MM.1S (cell line): ENCODE data around the gene HGS.

Experiments used
- DNase-seq: peaks from one replicate; pipeline ENCODE4 v3.0.0-alpha.2; 2015
- H2AFZ ChIP-seq: fragments of 300-600 bp; sonication (generic); 2 replicates; pipeline ENCODE4 v1.6.0; 2016; ENCODE audit warnings: antibody characterized with exemption, low read length
- H3F3A ChIP-seq: fragments of 300-600 bp; sonication (generic); 2 replicates; pipeline ENCODE4 v1.6.1; 2016; ENCODE audit warnings: mild to moderate bottlenecking, antibody characterized with exemption, low read length, moderate library complexity, mixed read lengths; ENCODE audit not compliant: insufficient read depth
- H3K27ac ChIP-seq: fragments of 300-600 bp; sonication (generic); 2 replicates; pipeline ENCODE4 v1.5.1; 2016; ENCODE audit warnings: mild to moderate bottlenecking, low read length
- H3K27me3 ChIP-seq: fragments of 300-600 bp; sonication (generic); replicated peaks from 2 replicates; pipeline ENCODE4 v1.6.0; 2016; ENCODE audit warnings: low read length; ENCODE audit not compliant: insufficient read depth
- H3K36me3 ChIP-seq: fragments of 300-600 bp; sonication (generic); replicated peaks from 2 replicates; pipeline ENCODE4 v1.6.1; 2016; ENCODE audit warnings: mild to moderate bottlenecking, low read length, mixed read lengths; ENCODE audit not compliant: insufficient read depth
- H3K4me1 ChIP-seq: fragments of 300-600 bp; sonication (generic); 2 replicates; pipeline ENCODE4 v1.6.1; 2016; ENCODE audit warnings: low read length, mixed read lengths
- H3K4me2 ChIP-seq: fragments of 300-600 bp; sonication (generic); 2 replicates; pipeline ENCODE4 v1.6.0; 2016; ENCODE audit warnings: low read depth, low read length
- H3K4me3 ChIP-seq: fragments of 300-600 bp; sonication (generic); 2 replicates; pipeline ENCODE4 v1.5.1; 2016; ENCODE audit warnings: low read length, mixed read lengths
- H3K79me2 ChIP-seq: fragments of 300-600 bp; sonication (generic); 2 replicates; pipeline ENCODE4 v1.6.1; 2016; ENCODE audit warnings: mixed run types, low read length, mixed read lengths
- H3K9ac ChIP-seq: fragments of 300-600 bp; sonication (generic); 2 replicates; pipeline ENCODE4 v1.6.1; 2016; ENCODE audit warnings: low read length, mixed read lengths
- H3K9me2 ChIP-seq: fragments of 300-600 bp; sonication (generic); replicated peaks from 2 replicates; pipeline ENCODE4 v1.6.1; 2016; ENCODE audit warnings: mild to moderate bottlenecking, low read length, mixed read lengths; ENCODE audit not compliant: insufficient read depth
- H3K9me3 ChIP-seq: fragments of 300-600 bp; sonication (generic); replicated peaks from 2 replicates; pipeline ENCODE4 v1.6.1; 2016; ENCODE audit warnings: mild to moderate bottlenecking, low read length, mixed read lengths; ENCODE audit not compliant: insufficient read depth
- H4K20me1 ChIP-seq: fragments of 300-600 bp; sonication (generic); 2 replicates; pipeline ENCODE4 v1.6.1; 2016; ENCODE audit warnings: mild to moderate bottlenecking, low read length, moderate library complexity, mixed read lengths; ENCODE audit not compliant: insufficient read depth
- EZH2 ChIP-seq: fragments of 300-600 bp; sonication (generic); optimal IDR thresholded peaks from 2 replicates; pipeline ENCODE3; 2017; ENCODE audit warnings: low read depth, mild to moderate bottlenecking, antibody characterized with exemption, low read length, mixed read lengths
- EZH2phosphoT487 ChIP-seq: fragments of 300-600 bp; sonication (generic); IDR thresholded peaks from 2 replicates; pipeline ENCODE4 v1.6.1; 2018; ENCODE audit warnings: antibody characterized with exemption, low read length
- TF ChIP-seq, protein P1 (sequence below): fragments of 300-600 bp; sonication (generic); IDR thresholded peaks from 2 replicates; pipeline ENCODE4 v1.5.1; 2016; ENCODE audit warnings: antibody characterized with exemption, low read length, mixed read lengths

Gene HGS

DNA sequence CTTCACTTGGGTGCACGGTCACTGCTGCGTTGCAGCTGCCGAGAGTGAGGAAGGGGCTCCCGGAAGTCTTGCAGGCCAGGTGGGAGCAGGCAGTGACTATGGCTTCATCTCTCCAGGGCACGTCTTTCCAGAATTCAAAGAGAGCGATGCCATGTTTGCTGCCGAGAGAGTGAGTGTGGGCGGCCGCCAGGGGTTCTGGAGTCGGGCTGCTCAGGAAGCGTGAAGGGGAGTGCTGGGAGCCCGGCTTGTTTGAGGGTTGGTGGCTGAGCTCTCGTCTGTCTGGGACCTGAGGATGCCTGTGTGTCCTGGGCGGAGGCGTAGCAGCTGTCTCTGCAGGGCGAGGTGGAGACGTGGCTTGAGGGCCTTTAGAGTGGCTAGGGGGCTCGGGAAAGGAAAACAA, 6.3 kb downstream of the HGS start:
- H3K9me2 ChIP-seq, result no peaks in the 10 kb centered on the region
- no peak overlapping the region for H3K4me2 ChIP-seq
- H3K9ac ChIP-seq, result no peak overlapping the region
- peaks cover 63% of the 10 kb centered on the region for H3K79me2 ChIP-seq
- H3K4me1 ChIP-seq, result 0 out of 2 replicates have a peak, but pooled peaks cover 7% of the 10 kb centered on the region
- no peak overlapping the region for H2AFZ ChIP-seq
- H3K4me3 ChIP-seq, result no peak overlapping the region
- DNase-seq, result no peak
- no peaks in the 10 kb centered on the region for H3K27me3 ChIP-seq
- H4K20me1 ChIP-seq, result no peaks in the 10 kb centered on the region
- no peaks in the 10 kb centered on the region for H3F3A ChIP-seq
- H3K9me3 ChIP-seq, result no peaks in the 10 kb centered on the region
- H3K36me3 ChIP-seq, result peaks cover 11% of the 10 kb centered on the region
- no peak overlapping the region for H3K27ac ChIP-seq
- TF ChIP-seq, protein P1, sequence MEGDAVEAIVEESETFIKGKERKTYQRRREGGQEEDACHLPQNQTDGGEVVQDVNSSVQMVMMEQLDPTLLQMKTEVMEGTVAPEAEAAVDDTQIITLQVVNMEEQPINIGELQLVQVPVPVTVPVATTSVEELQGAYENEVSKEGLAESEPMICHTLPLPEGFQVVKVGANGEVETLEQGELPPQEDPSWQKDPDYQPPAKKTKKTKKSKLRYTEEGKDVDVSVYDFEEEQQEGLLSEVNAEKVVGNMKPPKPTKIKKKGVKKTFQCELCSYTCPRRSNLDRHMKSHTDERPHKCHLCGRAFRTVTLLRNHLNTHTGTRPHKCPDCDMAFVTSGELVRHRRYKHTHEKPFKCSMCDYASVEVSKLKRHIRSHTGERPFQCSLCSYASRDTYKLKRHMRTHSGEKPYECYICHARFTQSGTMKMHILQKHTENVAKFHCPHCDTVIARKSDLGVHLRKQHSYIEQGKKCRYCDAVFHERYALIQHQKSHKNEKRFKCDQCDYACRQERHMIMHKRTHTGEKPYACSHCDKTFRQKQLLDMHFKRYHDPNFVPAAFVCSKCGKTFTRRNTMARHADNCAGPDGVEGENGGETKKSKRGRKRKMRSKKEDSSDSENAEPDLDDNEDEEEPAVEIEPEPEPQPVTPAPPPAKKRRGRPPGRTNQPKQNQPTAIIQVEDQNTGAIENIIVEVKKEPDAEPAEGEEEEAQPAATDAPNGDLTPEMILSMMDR, result no peak
- TF ChIP-seq EZH2phosphoT487 (no peak), EZH2 (no peak)

DNA sequence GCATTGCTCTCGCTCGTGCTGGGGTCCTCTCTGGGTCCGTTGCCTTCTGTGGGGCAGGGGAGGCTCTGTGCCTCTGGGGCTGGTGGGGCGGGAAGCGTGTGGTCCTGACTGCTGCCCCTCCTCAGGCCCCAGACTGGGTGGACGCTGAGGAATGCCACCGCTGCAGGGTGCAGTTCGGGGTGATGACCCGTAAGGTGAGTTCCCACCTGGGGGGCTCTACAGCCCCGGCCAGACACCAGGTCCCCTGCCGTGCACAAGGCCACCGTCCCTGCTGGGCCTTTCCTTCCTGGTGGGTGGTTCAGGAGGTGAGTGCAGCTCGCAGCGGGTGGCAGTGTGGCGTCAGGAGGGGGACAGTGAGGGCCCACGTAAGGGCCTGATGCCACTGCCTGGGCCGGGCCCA, 6.7 kb downstream of the HGS start:
- Histone ChIP-seq H3K4me1 (0 out of 2 replicates have a peak, but pooled peaks cover 2% of the 10 kb centered on the region), H2AFZ (no peak overlapping the region), H3K79me2 (peaks cover 58% of the 10 kb centered on the region), H4K20me1 (no peaks in the 10 kb centered on the region), H3K27ac (no peak overlapping the region), H3K27me3 (no peaks in the 10 kb centered on the region), H3F3A (no peaks in the 10 kb centered on the region), H3K4me2 (no peak overlapping the region), H3K9me3 (no peaks in the 10 kb centered on the region), H3K9me2 (no peaks in the 10 kb centered on the region), H3K4me3 (no peak overlapping the region), H3K9ac (no peak overlapping the region), H3K36me3 (peaks cover 11% of the 10 kb centered on the region)
- DNase-seq, result no peak
- TF ChIP-seq, protein P1, result no peak
- TF ChIP-seq EZH2 (no peak), EZH2phosphoT487 (no peak)

DNA sequence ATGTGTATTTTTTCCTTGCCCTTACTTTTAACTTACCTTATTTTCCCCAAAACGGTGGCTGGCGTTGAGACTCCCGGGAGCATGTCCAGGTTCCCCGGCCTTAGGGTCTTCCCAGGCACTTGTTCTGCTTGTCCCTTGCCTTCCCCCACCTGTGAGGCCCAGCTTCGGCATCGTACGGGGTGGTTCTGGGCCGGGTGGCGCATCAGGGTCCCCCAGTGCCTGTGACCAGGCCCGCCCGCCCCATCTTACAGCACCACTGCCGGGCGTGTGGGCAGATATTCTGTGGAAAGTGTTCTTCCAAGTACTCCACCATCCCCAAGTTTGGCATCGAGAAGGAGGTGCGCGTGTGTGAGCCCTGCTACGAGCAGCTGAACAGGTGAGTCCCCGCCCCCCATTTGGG, 7.4 kb downstream of the HGS start:
- Histone ChIP-seq H3F3A (no peaks in the 10 kb centered on the region), H3K9me3 (no peaks in the 10 kb centered on the region), H3K9me2 (no peaks in the 10 kb centered on the region), H3K36me3 (peaks cover 8% of the 10 kb centered on the region), H3K9ac (no peak overlapping the region), H3K79me2 (peaks cover 51% of the 10 kb centered on the region), H4K20me1 (no peaks in the 10 kb centered on the region), H3K27me3 (no peaks in the 10 kb centered on the region), H3K27ac (no peak overlapping the region), H3K4me1 (no peaks in the 10 kb centered on the region), H3K4me3 (no peak overlapping the region), H3K4me2 (no peak overlapping the region), H2AFZ (no peak overlapping the region)
- TF ChIP-seq EZH2phosphoT487 (no peak), EZH2 (no peak)
- TF ChIP-seq, protein P1, result no peak
- no peak for DNase-seq
